ENCODE measurements around the gene TMEM106C. TPM values are rescaled to one million over a fixed set of nuclear protein-coding genes. Genes with fewer than 3 reads are reported as not detected.

Gene TMEM106C
- total RNA-seq, 2 donors from 2014 or later: 54.6 to 91.1 TPM

DNA sequence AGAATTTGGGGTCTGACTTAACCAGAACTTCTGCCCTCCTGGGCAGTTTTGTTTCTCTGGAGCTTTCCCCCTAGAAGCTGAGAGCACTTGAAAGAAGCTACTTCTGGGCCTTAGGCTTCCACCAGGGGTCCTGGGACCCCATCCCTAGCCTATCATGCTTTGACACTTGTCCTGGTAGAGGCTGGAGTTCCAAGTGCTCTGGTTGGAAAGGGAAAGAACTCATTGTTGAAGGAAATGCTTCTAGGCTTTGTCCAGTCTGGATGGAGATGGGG, 42.3 kb downstream of the TMEM106C start:
- peaks cover 16% of the 10 kb centered on the region for H3K4me1 ChIP-seq (replicated peaks)
- H3K36me3 ChIP-seq: no peaks in the 10 kb centered on the region
- no peaks in the 10 kb centered on the region for H3K9me3 ChIP-seq
- intact Hi-C loops (cut with DNase I): no loop called here
- no peak overlapping the region for H3K27ac ChIP-seq
- peaks cover 14% of the 10 kb centered on the region for H3K27me3 ChIP-seq (replicated peaks; ENCODE audit: insufficient read depth)
- H3K4me3 ChIP-seq: no peak overlapping the region
- TF ChIP-seq POLR2A (IDR thresholded peaks at IDR 0.05) (no peak), POLR2AphosphoS5 (IDR thresholded peaks at IDR 0.05) (no peak)
- TF ChIP-seq, protein P1, sequence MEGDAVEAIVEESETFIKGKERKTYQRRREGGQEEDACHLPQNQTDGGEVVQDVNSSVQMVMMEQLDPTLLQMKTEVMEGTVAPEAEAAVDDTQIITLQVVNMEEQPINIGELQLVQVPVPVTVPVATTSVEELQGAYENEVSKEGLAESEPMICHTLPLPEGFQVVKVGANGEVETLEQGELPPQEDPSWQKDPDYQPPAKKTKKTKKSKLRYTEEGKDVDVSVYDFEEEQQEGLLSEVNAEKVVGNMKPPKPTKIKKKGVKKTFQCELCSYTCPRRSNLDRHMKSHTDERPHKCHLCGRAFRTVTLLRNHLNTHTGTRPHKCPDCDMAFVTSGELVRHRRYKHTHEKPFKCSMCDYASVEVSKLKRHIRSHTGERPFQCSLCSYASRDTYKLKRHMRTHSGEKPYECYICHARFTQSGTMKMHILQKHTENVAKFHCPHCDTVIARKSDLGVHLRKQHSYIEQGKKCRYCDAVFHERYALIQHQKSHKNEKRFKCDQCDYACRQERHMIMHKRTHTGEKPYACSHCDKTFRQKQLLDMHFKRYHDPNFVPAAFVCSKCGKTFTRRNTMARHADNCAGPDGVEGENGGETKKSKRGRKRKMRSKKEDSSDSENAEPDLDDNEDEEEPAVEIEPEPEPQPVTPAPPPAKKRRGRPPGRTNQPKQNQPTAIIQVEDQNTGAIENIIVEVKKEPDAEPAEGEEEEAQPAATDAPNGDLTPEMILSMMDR (IDR thresholded peaks at IDR 0.05): no peak
- no peak for DNase-seq (ENCODE audit: low spot score)

DNA sequence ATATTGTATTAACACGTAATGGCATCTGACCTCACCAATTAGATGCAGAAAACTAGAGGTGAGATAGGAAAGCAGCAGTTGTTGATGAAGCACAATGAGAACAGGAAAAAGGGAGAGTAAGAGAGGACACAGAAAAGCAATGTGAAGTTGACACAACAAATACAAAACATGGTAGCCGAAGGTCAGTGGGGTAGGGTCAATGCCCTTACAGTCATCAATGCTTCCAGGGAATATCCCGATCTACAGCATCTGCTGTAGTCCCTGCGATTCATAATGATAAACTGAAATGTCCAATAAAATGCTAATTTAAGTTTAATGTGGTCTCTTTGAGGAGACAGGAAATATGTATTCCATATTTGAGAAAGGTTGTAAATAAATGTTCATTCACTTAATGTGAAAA, 43.8 kb downstream of the TMEM106C start:
- H3K36me3 ChIP-seq: no peaks in the 10 kb centered on the region
- H3K27ac ChIP-seq: no peak overlapping the region
- no peaks in the 10 kb centered on the region for H3K9me3 ChIP-seq
- no peak overlapping the region for H3K4me3 ChIP-seq
- intact Hi-C loops (cut with DNase I): no loop called here
- peaks cover 14% of the 10 kb centered on the region for H3K27me3 ChIP-seq (replicated peaks; ENCODE audit: insufficient read depth)
- TF ChIP-seq, protein P1 (IDR thresholded peaks at IDR 0.05): no peak
- TF ChIP-seq POLR2AphosphoS5 (IDR thresholded peaks at IDR 0.05): no peak
- TF ChIP-seq POLR2A (IDR thresholded peaks at IDR 0.05): no peak
- DNase-seq (ENCODE audit: low spot score): no peak
- peaks cover 10% of the 10 kb centered on the region for H3K4me1 ChIP-seq (replicated peaks)
- 85% methylated on average over 4 of the region's 4 CpGs for WGBS

DNA sequence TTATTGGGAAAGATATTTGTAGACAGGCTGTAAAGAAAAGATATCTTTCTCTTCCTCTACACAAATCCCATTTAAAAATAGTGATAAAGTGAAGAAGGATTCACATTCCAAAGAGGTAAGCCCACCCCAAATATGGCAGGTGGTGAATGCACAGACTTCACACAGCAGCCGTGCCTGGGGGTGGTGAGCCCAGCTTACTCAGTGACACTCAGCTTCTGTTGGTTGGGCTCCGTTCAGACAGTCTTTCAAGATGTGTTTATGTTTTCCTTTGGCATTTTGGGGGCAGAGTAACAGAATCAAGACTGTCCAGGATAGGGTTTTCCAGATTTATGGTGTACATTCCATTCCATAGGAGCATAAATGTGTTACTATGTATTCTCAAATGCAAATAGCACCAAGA, 45.0 kb downstream of the TMEM106C start:
- no peak for TF ChIP-seq POLR2AphosphoS5 (IDR thresholded peaks at IDR 0.05)
- TF ChIP-seq, protein P1 (IDR thresholded peaks at IDR 0.05): no peak
- no peak for TF ChIP-seq POLR2A (IDR thresholded peaks at IDR 0.05)
- Histone ChIP-seq H3K4me1 (replicated peaks) (peaks cover 9% of the 10 kb centered on the region), H3K36me3 (no peaks in the 10 kb centered on the region), H3K4me3 (no peak overlapping the region), H3K27me3 (replicated peaks; ENCODE audit: insufficient read depth) (peaks cover 14% of the 10 kb centered on the region), H3K27ac (no peak overlapping the region), H3K9me3 (no peaks in the 10 kb centered on the region)
- 63% methylated on average over 2 of the region's 2 CpGs for WGBS
- no peak for DNase-seq (ENCODE audit: low spot score)
- intact Hi-C loops (cut with DNase I): no loop called here

DNA sequence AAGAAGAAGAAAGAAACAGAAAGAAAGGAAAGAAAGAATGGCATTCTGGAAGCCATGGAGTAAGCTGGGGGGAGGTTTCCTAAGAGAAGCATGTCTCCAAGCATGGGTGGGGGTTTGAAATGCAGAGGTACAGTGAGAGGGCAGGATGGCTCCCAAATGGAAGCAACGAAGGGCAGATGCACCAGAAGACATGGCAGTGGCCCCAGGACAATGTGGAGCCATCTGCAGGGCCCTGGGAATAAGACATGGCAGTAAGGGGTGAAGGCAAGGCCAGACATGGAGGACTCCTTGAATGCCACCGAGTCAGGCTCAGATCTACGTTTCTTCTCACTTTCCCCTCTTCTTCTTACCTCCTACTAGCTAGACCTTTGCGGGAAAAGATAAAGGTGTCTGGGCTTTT, 45.6 kb downstream of the TMEM106C start:
- WGBS: 83% methylated on average over 4 of the region's 4 CpGs
- no peaks in the 10 kb centered on the region for H3K9me3 ChIP-seq
- H3K4me3 ChIP-seq: no peak overlapping the region
- H3K36me3 ChIP-seq: no peaks in the 10 kb centered on the region
- TF ChIP-seq POLR2AphosphoS5 (IDR thresholded peaks at IDR 0.05): no peak
- TF ChIP-seq, protein P1 (IDR thresholded peaks at IDR 0.05): no peak
- no peak for TF ChIP-seq POLR2A (IDR thresholded peaks at IDR 0.05)
- intact Hi-C loops (cut with DNase I): no loop called here
- peaks cover 7% of the 10 kb centered on the region for H3K4me1 ChIP-seq (replicated peaks)
- DNase-seq (ENCODE audit: low spot score): no peak
- H3K27ac ChIP-seq: no peak overlapping the region
- peaks cover 13% of the 10 kb centered on the region for H3K27me3 ChIP-seq (replicated peaks; ENCODE audit: insufficient read depth)

DNA sequence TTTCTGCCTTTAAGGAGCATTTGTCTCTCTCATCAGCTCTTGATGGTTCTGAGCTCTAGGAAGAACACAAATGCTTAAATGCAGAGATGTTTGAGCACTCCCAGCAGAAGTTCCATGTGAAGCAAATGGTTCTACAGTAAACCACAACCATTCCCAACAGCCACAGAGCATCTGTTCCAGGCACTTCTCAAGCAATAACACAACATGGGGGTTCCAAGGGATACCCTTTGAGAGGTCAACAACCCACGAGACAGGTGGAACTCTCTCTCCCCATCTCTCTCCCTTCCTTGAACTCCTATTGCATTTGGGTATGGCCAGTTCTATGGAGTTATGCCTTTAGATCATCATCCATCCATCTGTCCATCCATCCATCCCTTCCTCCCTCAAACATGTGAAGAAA, 46.1 kb downstream of the TMEM106C start:
- H3K4me3 ChIP-seq: no peak overlapping the region
- peaks cover 2% of the 10 kb centered on the region for H3K4me1 ChIP-seq (replicated peaks)
- H3K27me3 ChIP-seq (replicated peaks; ENCODE audit: insufficient read depth): peaks cover 9% of the 10 kb centered on the region
- no peaks in the 10 kb centered on the region for H3K36me3 ChIP-seq
- intact Hi-C loops (cut with DNase I): no loop called here
- no peak for TF ChIP-seq POLR2AphosphoS5 (IDR thresholded peaks at IDR 0.05)
- TF ChIP-seq, protein P1 (IDR thresholded peaks at IDR 0.05): no peak
- no peak for TF ChIP-seq POLR2A (IDR thresholded peaks at IDR 0.05)
- no peak for DNase-seq (ENCODE audit: low spot score)
- no peak overlapping the region for H3K27ac ChIP-seq
- WGBS: 83% methylated on average over 1 of the region's 1 CpG
- no peaks in the 10 kb centered on the region for H3K9me3 ChIP-seq
